K562 (cell line): Measurements from ENCODE around the gene NRN1L. TPM values are rescaled to one million over a fixed set of nuclear protein-coding genes. Genes with fewer than 3 reads are reported as not detected.

Experiments
- ATF3 ChIP-seq, 2 experiments: fragments of 450-650 bp in 1 of 2; sonication (generic) in 1 of 2; formaldehyde crosslinking in 1 of 2; IDR thresholded peaks in 1 of 2; conservative IDR thresholded peaks in 1 of 2; 2 replicates each; pipeline versions ENCODE4 v1.6.1 to v1.8.1; 2016 to 2023; ENCODE audit warnings: mild to moderate bottlenecking in 2 of 2, moderate library complexity in 2 of 2, inconsistent platforms in 1 of 2, missing genetic modification reagents in 1 of 2
- CEBPB ChIP-seq: fragments of 450-650 bp; IDR thresholded peaks from 2 replicates; pipeline ENCODE4 v1.6.1; 2016; ENCODE audit warnings: missing genetic modification characterization, missing compliant biosample characterization
- CHD1 ChIP-seq: fragments of 200-600 bp; sonication (generic); IDR thresholded peaks from one replicate; pipeline ENCODE4 v1.6.1; 2012; ENCODE audit warnings: mild to moderate bottlenecking, moderate library complexity, low read length, inconsistent platforms
- CREM ChIP-seq: IDR thresholded peaks from 2 replicates; pipeline ENCODE4 v1.6.1; 2014; ENCODE audit warnings: antibody characterized with exemption, low read depth
- DACH1 ChIP-seq: fragments of 450-650 bp; IDR thresholded peaks from 2 replicates; pipeline ENCODE4 v1.6.1; 2018; ENCODE audit not compliant: partially characterized antibody
- ELK1 ChIP-seq: sonication (generic); formaldehyde crosslinking; IDR thresholded peaks from 2 replicates; pipeline ENCODE4 v1.8.1; 2022; ENCODE audit warnings: missing genetic modification reagents
- FOXA3 ChIP-seq, 2 experiments: fragments of 450-650 bp in 1 of 2; sonication (generic) in 1 of 2; formaldehyde crosslinking; IDR thresholded peaks in 1 of 2; conservative IDR thresholded peaks in 1 of 2; 2 replicates each; pipeline versions ENCODE4 v1.4.0 to v1.8.0; 2020 to 2022; ENCODE audit warnings: mild to moderate bottlenecking in 2 of 2, missing genetic modification reagents in 1 of 2
- FOXJ2 ChIP-seq: fragments of 200-800 bp; sonication (Bioruptor generic); IDR thresholded peaks from 2 replicates; pipeline ENCODE4 v1.6.1; 2016; ENCODE audit warnings: missing genetic modification characterization, missing compliant biosample characterization
- GATAD2A ChIP-seq: fragments of 450-650 bp; IDR thresholded peaks from 2 replicates; pipeline ENCODE4 v1.6.1; 2017
- GTF2E2 ChIP-seq: fragments of 200-800 bp; sonication (Bioruptor generic); IDR thresholded peaks from 2 replicates; pipeline ENCODE4 v1.6.1; 2016; ENCODE audit warnings: missing genetic modification characterization, missing compliant biosample characterization
- MAFK ChIP-seq: IDR thresholded peaks from 2 replicates; pipeline ENCODE4 v1.6.1; 2011; ENCODE audit warnings: low read length, improper control_type of control experiment
- MXD1 ChIP-seq: fragments of 250-450 bp; sonication (Bioruptor Pico); IDR thresholded peaks from 2 replicates; pipeline ENCODE4 v1.8.0; 2021; ENCODE audit warnings: borderline replicate concordance, mild to moderate bottlenecking, moderate library complexity; ENCODE audit not compliant: poor library complexity, severe bottlenecking
- NKRF ChIP-seq: fragments of 450-650 bp; IDR thresholded peaks from 2 replicates; pipeline ENCODE4 v1.6.1; 2016; ENCODE audit warnings: borderline replicate concordance
- OTX1 ChIP-seq: fragments of 450-650 bp; formaldehyde crosslinking; IDR thresholded peaks from 2 replicates; pipeline ENCODE4 v1.4.0; 2022; ENCODE audit warnings: mild to moderate bottlenecking
- RFX5 ChIP-seq: IDR thresholded peaks from 2 replicates; pipeline ENCODE4 v1.6.1; 2011; ENCODE audit warnings: low read depth, mild to moderate bottlenecking, improper control_type of control experiment, low read length
- SIX5 ChIP-seq, 2 experiments: IDR thresholded peaks; 2 replicates each; pipeline ENCODE4 v1.6.1; 2011; ENCODE audit warnings: low read length in 2 of 2, borderline replicate concordance in 1 of 2, low read depth in 1 of 2, mild to moderate bottlenecking in 1 of 2, moderate library complexity in 1 of 2; ENCODE audit not compliant: insufficient read depth in 1 of 2
- SMARCB1 ChIP-seq: IDR thresholded peaks from 2 replicates; pipeline ENCODE4 v1.6.1; 2011; ENCODE audit warnings: improper control_type of control experiment, low read depth; ENCODE audit not compliant: insufficient read length
- TCF3 ChIP-seq: sonication (generic); formaldehyde crosslinking; IDR thresholded peaks from 2 replicates; pipeline ENCODE4 v1.4.0; 2020; ENCODE audit warnings: mild to moderate bottlenecking, missing genetic modification reagents
- XRCC5 ChIP-seq: fragments of 200-400 bp; formaldehyde crosslinking; IDR thresholded peaks from 2 replicates; pipeline ENCODE4 v1.6.1; 2017; ENCODE audit warnings: low read depth, mild to moderate bottlenecking, low read length
- ZFP91 ChIP-seq: sonication (generic); formaldehyde crosslinking; IDR thresholded peaks from 2 replicates; pipeline ENCODE4 v1.8.0; 2022; ENCODE audit warnings: mild to moderate bottlenecking, missing genetic modification reagents
- ZFX ChIP-seq: sonication (generic); formaldehyde crosslinking; IDR thresholded peaks from 2 replicates; pipeline ENCODE4 v1.8.0; 2022; ENCODE audit warnings: mild to moderate bottlenecking, missing genetic modification reagents, moderate library complexity
- ZNF41 ChIP-seq: fragments of 250-450 bp; sonication (Bioruptor Pico); conservative IDR thresholded peaks from 2 replicates; pipeline ENCODE4 v1.4.0; 2020; ENCODE audit warnings: mild to moderate bottlenecking
- polyA plus RNA-seq, 8 experiments: library from polyadenylated mRNA; depleted of rRNA in 4 of 8; stranded (reverse) in 5 of 8; unstranded in 3 of 8; fragments of >200 nt; fragmentation: Nextera tagmentation in 2 of 8; fragmentation: Illumina TruSeq in 1 of 8; extraction: Ambion mirVana in 2 of 8; extraction: Trizol in 1 of 8; gene quantifications; 2 replicates each; pipeline versions ENCODE4 v1.2.1 to v1.2.3, GENCODE V29; 2011 to 2014; ENCODE audit warnings: inconsistent platforms in 1 of 8, missing spikeins in 1 of 8
- total RNA-seq, 7 experiments: library from RNA; depleted of rRNA in 6 of 7; stranded (reverse); fragments of >200 nt in 6 of 7; fragmentation: Illumina TruSeq in 2 of 7; extraction: Trizol in 2 of 7; gene quantifications; 2 replicates each; pipeline versions ENCODE4 v1.2.1 to v1.2.3, GENCODE V29; 2011 to 2021; ENCODE audit warnings: low replicate concordance in 1 of 7

Gene NRN1L
- total and polyA plus RNA-seq, 9 of the 15 experiments (the other 6 are each of a cell fraction or from before 2014, with no cell fraction given), result 0.22 to 0.86 (median 0.61) TPM; not detected in 5

GRCh38 chr16:67857547-67858233, 27.0 kb upstream of the NRN1L start (continued):
- TF ChIP-seq SMARCB1, result no peak
- TF ChIP-seq ATF3 (IDR thresholded peaks at IDR 0.05), result peak; percentile 54; the same call in 1 of the 2 replicates
- no peak for TF ChIP-seq ATF3 (CRISPR knock-in tag; conservative IDR thresholded peaks at IDR 0.05)
- TF ChIP-seq FOXJ2, result peak; percentile 100
- TF ChIP-seq FOXA3 (CRISPR knock-in tag; conservative IDR thresholded peaks at IDR 0.05 in 1 of 2, IDR thresholded peaks at IDR 0.05 in 1 of 2), result 0 out of 4 replicates have a peak, but pooled peaks have one; percentile 22 to 71
- no peak for TF ChIP-seq DACH1
- no peak for TF ChIP-seq XRCC5
- peak; percentile 41; the same call in 1 of the 2 replicates for TF ChIP-seq ZFX (CRISPR knock-in tag)
- no peak for TF ChIP-seq ELK1 (CRISPR knock-in tag)
- 0 out of 2 replicates have a peak, but pooled peaks have one; percentile 20 for TF ChIP-seq MAFK
- TF ChIP-seq MXD1 (CRISPR knock-in tag), result no peak
- TF ChIP-seq GTF2E2, result no peak
- TF ChIP-seq GATAD2A, result no peak
- TF ChIP-seq ZFP91 (CRISPR knock-in tag), result no peak
- TF ChIP-seq RFX5, result no peak
- TF ChIP-seq SIX5 (IDR thresholded peaks at IDR 0.05; ENCODE audit: borderline replicate concordance in 1 of 2, insufficient read depth in 1 of 2, low read depth in 1 of 2, low read length in 2 of 2), result no peak
- TF ChIP-seq OTX1, result no peak
- peak; percentile 59; the same call in 1 of the 2 replicates for TF ChIP-seq TCF3 (CRISPR knock-in tag)
- TF ChIP-seq CHD1, result no peak
- no peak for TF ChIP-seq CREM
- no peak for TF ChIP-seq ZNF41 (CRISPR knock-in tag)
- no peak for TF ChIP-seq NKRF
- 0 out of 2 replicates have a peak, but pooled peaks have one; percentile 20 for TF ChIP-seq CEBPB
